HepG2 (cell line): ENCODE measurements around the gene GTF2A1. TPM values are rescaled to one million over a fixed set of nuclear protein-coding genes. Genes with fewer than 3 reads are reported as not detected.

Experiments
- ATAC-seq: fragments of 200-7000 bp; cut with Tn5 transposase; 3 replicates; pipeline ENCODE4 v1.9.1; 2020; ENCODE audit warnings: mild to moderate bottlenecking, moderate library complexity
- BruUV-seq: library from RNA; stranded (reverse); fragments of 400-500 nt; replicated peaks from 2 replicates; lab custom pipeline; 2021; lab: Mats Ljungman, UMichigan
- CTCF ChIA-PET: fragments of 300-600 bp; formaldehyde crosslinking; extraction: SDS; loops from one replicate; lab custom pipeline; 2021; ENCODE audit warnings: low total read pairs, inconsistent platforms, low intra/inter-chr PET ratio; lab: Yijun Ruan, JAX
- POLR2A ChIA-PET: fragments of 350-600 bp; sonication (Branson Sonifier 250); formaldehyde crosslinking; loops from one replicate; lab custom pipeline; 2020; ENCODE audit warnings: antibody characterized with exemption, inconsistent platforms; lab: Yijun Ruan, JAX
- DNase-seq: peaks from one replicate; pipeline ENCODE4 v3.0.0-alpha.2; 2015; ENCODE audit warnings: low spot score
- FAIRE-seq: peaks from 3 replicates; lab custom pipeline; 2011; peaks lifted over from hg19 to GRCh38; lab: Jason Lieb, UNC
- H2AFZ ChIP-seq: one replicate; pipeline ENCODE4 v1.6.1; 2011; ENCODE audit warnings: low read length, inconsistent platforms
- H3K27ac ChIP-seq: fragments of 300-600 bp; 3 replicates; pipeline ENCODE4 v1.8.0; 2011; ENCODE audit warnings: mixed run types, mild to moderate bottlenecking, mixed read lengths, low read length, inconsistent platforms; ENCODE audit not compliant: insufficient read depth; ENCODE audit errors: extremely low read length
- H3K27me3 ChIP-seq, 2 experiments: fragments of 200-600 bp in 1 of 2; 2 replicates in 1 of 2; 3 replicates in 1 of 2; pipeline versions ENCODE4 v1.6.0 to v1.8.0; 2011; ENCODE audit warnings: low read length in 2 of 2, mild to moderate bottlenecking in 2 of 2, moderate library complexity in 2 of 2, inconsistent platforms in 1 of 2; ENCODE audit not compliant: insufficient read depth in 2 of 2, control insufficient read depth in 1 of 2
- H3K36me3 ChIP-seq, 2 experiments: fragments of 200-600 bp in 1 of 2; replicated peaks in 1 of 2; 2 replicates in 1 of 2; 3 replicates in 1 of 2; pipeline versions ENCODE4 v1.5.1 to v1.8.0; 2011; ENCODE audit warnings: low read length in 2 of 2, inconsistent platforms in 1 of 2; ENCODE audit not compliant: insufficient read depth in 2 of 2, control insufficient read depth in 1 of 2
- H3K4me1 ChIP-seq: 2 replicates; pipeline ENCODE4 v1.5.1; 2012; ENCODE audit warnings: low read length, inconsistent platforms; ENCODE audit not compliant: insufficient read depth
- H3K4me2 ChIP-seq: 2 replicates; pipeline ENCODE4 v1.6.0; 2011; ENCODE audit warnings: low read depth, low read length, inconsistent platforms
- H3K4me3 ChIP-seq, 3 experiments: fragments of 200-600 bp in 1 of 3; sonication (generic), shearing (Covaris generic) in 1 of 3; replicated peaks in 1 of 3; 2 replicates each; pipeline ENCODE4 v1.5.1; 2011 to 2016; ENCODE audit warnings: low read length in 3 of 3, inconsistent platforms in 2 of 3, low read depth in 2 of 3, mild to moderate bottlenecking in 2 of 3, control low read depth in 1 of 3, mixed read lengths in 1 of 3; ENCODE audit not compliant: insufficient read depth in 1 of 3
- H3K79me2 ChIP-seq: one replicate; pipeline ENCODE4 v1.6.1; 2011; ENCODE audit warnings: low read length, inconsistent platforms; ENCODE audit not compliant: insufficient read depth
- H3K9ac ChIP-seq: 2 replicates; pipeline ENCODE4 v1.6.0; 2011; ENCODE audit warnings: mild to moderate bottlenecking, low read depth, low read length, inconsistent platforms; ENCODE audit not compliant: insufficient read depth
- H3K9me3 ChIP-seq: 2 replicates; pipeline ENCODE4 v1.5.1; 2012; ENCODE audit warnings: mild to moderate bottlenecking, low read length
- H4K20me1 ChIP-seq: 2 replicates; pipeline ENCODE4 v1.6.0; 2011; ENCODE audit warnings: inconsistent platforms, mild to moderate bottlenecking, low read length, moderate library complexity; ENCODE audit not compliant: insufficient read depth
- ATF3 ChIP-seq: sonication (generic); formaldehyde crosslinking; IDR thresholded peaks from 2 replicates; pipeline ENCODE4 v1.4.0; 2020; ENCODE audit warnings: missing genetic modification reagents
- CEBPG ChIP-seq: IDR thresholded peaks from 2 replicates; pipeline ENCODE4 v1.6.1; 2016
- FOXA3 ChIP-seq: IDR thresholded peaks from 2 replicates; pipeline ENCODE4 v1.6.1; 2016; ENCODE audit warnings: missing genetic modification reagents, missing compliant biosample characterization
- GATAD2A ChIP-seq: IDR thresholded peaks from 2 replicates; pipeline ENCODE4 v1.6.1; 2016
- HNF1A ChIP-seq, 2 experiments: sonication (generic) in 1 of 2; formaldehyde crosslinking in 1 of 2; IDR thresholded peaks; 2 replicates each; pipeline versions ENCODE4 v1.4.0 to v1.6.1; 2016 to 2020; ENCODE audit warnings: borderline replicate concordance in 1 of 2, low read depth in 1 of 2, mild to moderate bottlenecking in 1 of 2, missing genetic modification reagents in 1 of 2
- NFIC ChIP-seq: IDR thresholded peaks from 2 replicates; pipeline ENCODE4 v1.6.1; 2012; ENCODE audit warnings: mild to moderate bottlenecking, low read length, inconsistent platforms
- POGZ ChIP-seq: sonication (generic); formaldehyde crosslinking; IDR thresholded peaks from 2 replicates; pipeline ENCODE4 v1.4.0; 2020; ENCODE audit warnings: mild to moderate bottlenecking, missing genetic modification reagents
- RCOR2 ChIP-seq: IDR thresholded peaks from 2 replicates; pipeline ENCODE4 v1.6.1; 2016; ENCODE audit warnings: missing biosample characterization, missing genetic modification reagents
- SOX13 ChIP-seq, 3 experiments: fragments of 450-650 bp in 1 of 3; sonication (generic) in 1 of 3; formaldehyde crosslinking in 1 of 3; IDR thresholded peaks in 2 of 3; conservative IDR thresholded peaks in 1 of 3; 2 replicates each; pipeline versions ENCODE4 v1.5.0 to v1.6.1; 2016 to 2020; ENCODE audit warnings: antibody characterized with exemption in 1 of 3, mild to moderate bottlenecking in 1 of 3, missing compliant biosample characterization in 1 of 3, missing genetic modification reagents in 1 of 3, moderate library complexity in 1 of 3
- ZMYM4 ChIP-seq: sonication (generic); formaldehyde crosslinking; IDR thresholded peaks from 2 replicates; pipeline ENCODE4 v1.8.1; 2023; ENCODE audit warnings: mild to moderate bottlenecking, missing genetic modification reagents
- ZNF770 ChIP-seq: sonication (generic); formaldehyde crosslinking; IDR thresholded peaks from 2 replicates; pipeline ENCODE4 v1.5.0; 2020; ENCODE audit warnings: mild to moderate bottlenecking, missing genetic modification reagents
- WGBS: methylation state at CpG from one replicate; pipeline ENCODE4 v1.1.6; 2017; ENCODE audit warnings: low lambda C conversion rate; 5-methylcytosine and 5-hydroxymethylcytosine counted together
- in situ Hi-C: cut with HindIII; loops from 2 replicates; pipeline ENCODE4 v1.10.0; 2017; ENCODE audit warnings: low pct_unique_long_range_greater_than_20kb; ENCODE audit not compliant: extremely low pct_ligation_motif_present
- intact Hi-C: fragments of 100-400 bp; cut with micrococcal nuclease; formaldehyde crosslinking; loops from one replicate; pipeline ENCODE4 v1.10.0; 2022; ENCODE audit not compliant: unreplicated experiment
- polyA plus RNA-seq, 8 experiments: library from polyadenylated mRNA; depleted of rRNA in 3 of 8; stranded (reverse) in 7 of 8; unstranded in 1 of 8; fragments of >200 nt; fragmentation: Illumina TruSeq in 4 of 8; extraction: Trizol in 4 of 8; gene quantifications; 2 replicates each; pipeline versions ENCODE4 v1.2.1 to v1.2.3, GENCODE V29; 2011 to 2016; ENCODE audit warnings: low read depth in 4 of 8, missing spikeins in 1 of 8, mixed read lengths in 1 of 8; ENCODE audit not compliant: insufficient read depth in 1 of 8
- total RNA-seq, 5 experiments: library from RNA; depleted of rRNA; stranded (reverse); fragments of >200 nt; fragmentation: Illumina TruSeq; extraction: Trizol; gene quantifications; 2 replicates each; pipeline ENCODE4 v1.2.3, GENCODE V29; 2016; ENCODE audit warnings: low read depth in 1 of 5

Gene GTF2A1
- total and polyA plus RNA-seq, 2 of the 13 experiments (the other 11 are each of a cell fraction or from before 2014, with no cell fraction given), result 14.9 to 17.5 TPM

GRCh38 chr14:81222691-81223090 is 1.9 kb upstream of the GTF2A1 start:
- FAIRE-seq (peak; percentile 28), ATAC-seq (no peak), DNase-seq (peak; percentile 65)
- POLR2A ChIA-PET, result interaction anchor here (1.1 kb wide), 1 partner anchor 311 kb away, joined by 3 read pairs; the partner anchor contains the start of gene SEL1L
- no TSS peak for BruUV-seq
- TF ChIP-seq RCOR2 (CRISPR knock-in tag) (no peak), SOX13 (IDR thresholded peaks at IDR 0.05) (no peak), SOX13 (CRISPR knock-in tag; conservative IDR thresholded peaks at IDR 0.05 in 1 of 2, IDR thresholded peaks at IDR 0.05 in 1 of 2) (no peak), GATAD2A (CRISPR knock-in tag) (peak; percentile 44; the same call in 1 of the 2 replicates), NFIC (peak; percentile 32; the same call in 1 of the 2 replicates), ZNF770 (CRISPR knock-in tag) (peak; percentile 92), CEBPG (peak; percentile 37; the same call in 1 of the 2 replicates), FOXA3 (CRISPR knock-in tag) (0 out of 2 replicates have a peak, but pooled peaks have one; percentile 18), ATF3 (CRISPR knock-in tag) (no peak), HNF1A (IDR thresholded peaks at IDR 0.05; ENCODE audit: low read depth) (peak; percentile 71), HNF1A (CRISPR knock-in tag; IDR thresholded peaks at IDR 0.05; ENCODE audit: borderline replicate concordance) (peak; percentile 32; the same call in 1 of the 2 replicates), ZMYM4 (peak; percentile 61; the same call in 1 of the 2 replicates), POGZ (0 out of 2 replicates have a peak, but pooled peaks have one; percentile 19)
- TF ChIP-seq, all 625 proteins: peak for 8
- no peaks in the 10 kb centered on the region for H3K9me3 ChIP-seq
- H4K20me1 ChIP-seq, result no peaks in the 10 kb centered on the region
- peaks cover 24% of the 10 kb centered on the region for H3K79me2 ChIP-seq
- H3K27ac ChIP-seq, result no peak overlapping the region
- H3K4me3 ChIP-seq, result no peak overlapping the region
- 76% methylated on average over 2 of the region's 2 CpGs for WGBS
- intact Hi-C loops (no loop called here), in situ Hi-C loops (no loop called here)
- H3K4me1 ChIP-seq, result peaks cover 31% of the 10 kb centered on the region
- no peaks in the 10 kb centered on the region for H3K36me3 ChIP-seq
- no peak overlapping the region for H2AFZ ChIP-seq
- no peak overlapping the region for H3K9ac ChIP-seq
- H3K27me3 ChIP-seq, result no peaks in the 10 kb centered on the region
- CTCF ChIA-PET, result no interaction called here
- H3K4me2 ChIP-seq, result peak overlapping the region; percentile 16; the same call in 1 of the 2 replicates
